CD14-positive monocyte (primary cell): ENCODE results near the gene MSH6. TPM values are rescaled to one million over a fixed set of nuclear protein-coding genes. Genes with fewer than 3 reads are reported as not detected.

Source experiments
- DNase-seq, 3 donors: peaks; one replicate each; pipeline ENCODE4 v3.0.0-alpha.2; 2011 to 2022
- H2AFZ ChIP-seq: 2 replicates; pipeline ENCODE4 v1.6.0; 2012; ENCODE audit warnings: mild to moderate bottlenecking, low read depth, low read length, inconsistent platforms; ENCODE audit not compliant: insufficient read depth, poor library complexity, severe bottlenecking
- H3K27ac ChIP-seq, 2 donors: 1 replicate in 1 of 2; 2 replicates in 1 of 2; pipeline ENCODE4 v1.5.1; 2012 to 2013; ENCODE audit warnings: low read length in 2 of 2, control low read depth in 1 of 2, inconsistent platforms in 1 of 2, low read depth in 1 of 2, mild to moderate bottlenecking in 1 of 2
- H3K27me3 ChIP-seq, 2 donors: one replicate each; pipeline versions ENCODE4 v1.6.0 to v1.6.1; 2011 to 2013; ENCODE audit warnings: low read length in 2 of 2; ENCODE audit not compliant: control insufficient read depth in 2 of 2, insufficient read depth in 2 of 2
- H3K36me3 ChIP-seq, 2 donors: replicated peaks in 1 of 2; 1 replicate in 1 of 2; 2 replicates in 1 of 2; pipeline versions ENCODE4 v1.5.1 to v1.6.1; 2012 to 2013; ENCODE audit warnings: low read length in 2 of 2, control low read depth in 1 of 2, inconsistent platforms in 1 of 2, mild to moderate bottlenecking in 1 of 2; ENCODE audit not compliant: insufficient read depth in 2 of 2, control insufficient read depth in 1 of 2
- H3K4me1 ChIP-seq, 2 donors: 1 replicate in 1 of 2; 2 replicates in 1 of 2; pipeline versions ENCODE4 v1.5.1 to v1.6.1; 2012 to 2013; ENCODE audit warnings: low read length in 2 of 2, control low read depth in 1 of 2, inconsistent platforms in 1 of 2, mild to moderate bottlenecking in 1 of 2, moderate library complexity in 1 of 2; ENCODE audit not compliant: insufficient read depth in 2 of 2, control insufficient read depth in 1 of 2
- H3K4me2 ChIP-seq: replicated peaks from 2 replicates; pipeline ENCODE3; 2012; ENCODE audit warnings: low read length, moderate library complexity, mild to moderate bottlenecking; ENCODE audit not compliant: poor library complexity, severe bottlenecking; ENCODE audit errors: extremely low read depth
- H3K4me3 ChIP-seq, 3 experiments: fragments of 200-600 bp in 1 of 3; sonication (generic) in 1 of 3; replicated peaks in 1 of 3; 1 replicate in 2 of 3; 2 replicates in 1 of 3; pipeline ENCODE4 v1.5.1; 2011 to 2013; ENCODE audit warnings: low read length in 3 of 3, mild to moderate bottlenecking in 3 of 3, control low read depth in 2 of 3, low read depth in 2 of 3, inconsistent platforms in 1 of 3, moderate library complexity in 1 of 3
- H3K79me2 ChIP-seq: 2 replicates; pipeline ENCODE4 v1.6.0; 2012; ENCODE audit warnings: mild to moderate bottlenecking, control low read depth, inconsistent platforms, low read length, moderate library complexity; ENCODE audit not compliant: insufficient read depth
- H3K9ac ChIP-seq: 2 replicates; pipeline ENCODE4 v1.6.0; 2017; ENCODE audit warnings: low read length, mild to moderate bottlenecking; ENCODE audit not compliant: insufficient read depth, poor library complexity, severe bottlenecking
- H3K9me3 ChIP-seq, 2 donors: replicated peaks in 1 of 2; 1 replicate in 1 of 2; 2 replicates in 1 of 2; pipeline versions ENCODE4 v1.5.1 to v1.6.1; 2012 to 2013; ENCODE audit warnings: low read length in 2 of 2, control low read depth in 1 of 2; ENCODE audit not compliant: control insufficient read depth in 1 of 2, insufficient read depth in 1 of 2
- H4K20me1 ChIP-seq: 2 replicates; pipeline ENCODE4 v1.6.0; 2012; ENCODE audit warnings: mild to moderate bottlenecking, low read length, control low read depth, moderate library complexity; ENCODE audit not compliant: insufficient read depth
- H3K27ac Mint-ChIP-seq, 7 donors: one replicate each; pipeline ENCODE4 v1.8.0; 2020; ENCODE audit warnings: mild to moderate bottlenecking in 7 of 7, mixed read lengths in 7 of 7, moderate library complexity in 6 of 7, inconsistent platforms in 2 of 7
- H3K27me3 Mint-ChIP-seq, 3 donors: one replicate each; pipeline ENCODE4 v1.8.0; 2021 to 2022; ENCODE audit warnings: low read depth in 3 of 3, mild to moderate bottlenecking in 3 of 3, mixed read lengths in 3 of 3, moderate library complexity in 3 of 3, inconsistent platforms in 1 of 3
- H3K36me3 Mint-ChIP-seq, 2 donors: one replicate each; pipeline ENCODE4 v1.8.0; 2020; ENCODE audit warnings: mixed read lengths in 2 of 2, inconsistent platforms in 1 of 2, mild to moderate bottlenecking in 1 of 2
- H3K4me1 Mint-ChIP-seq: one replicate; pipeline ENCODE4 v1.8.0; 2020; ENCODE audit warnings: mild to moderate bottlenecking, mixed read lengths
- H3K4me3 Mint-ChIP-seq, 2 donors: one replicate each; pipeline ENCODE4 v1.8.0; 2020; ENCODE audit warnings: mild to moderate bottlenecking in 2 of 2, mixed read lengths in 2 of 2, moderate library complexity in 1 of 2
- H3K9me3 Mint-ChIP-seq, 7 donors: one replicate each; pipeline ENCODE4 v1.8.0; 2020 to 2022; ENCODE audit warnings: mixed read lengths in 7 of 7, mild to moderate bottlenecking in 6 of 7, moderate library complexity in 6 of 7, inconsistent platforms in 2 of 7
- WGBS: methylation state at CpG from one replicate; pipeline ENCODE4 v1.1.5; 2013; ENCODE audit warnings: missing lambda C conversion rate; ENCODE audit not compliant: insufficient coverage; 5-methylcytosine and 5-hydroxymethylcytosine counted together
- intact Hi-C, 2 donors: fragments of 100-400 bp; cut with micrococcal nuclease; formaldehyde crosslinking; loops; one replicate each; pipeline versions ENCODE4 v1.15.0 to v1.15.1; 2023
- polyA plus RNA-seq, 3 donors: library from polyadenylated mRNA; depleted of rRNA in 1 of 3; unstranded in 2 of 3; stranded (reverse) in 1 of 3; fragments of 300-500 nt in 2 of 3; fragments of >200 nt in 1 of 3; fragmentation: Illumina TruSeq in 2 of 3; gene quantifications; 1 replicate in 2 of 3; 2 replicates in 1 of 3; pipeline ENCODE4 v1.2.3, GENCODE V29; 2012 to 2021
- TF ChIP-seq, protein P1 (sequence below): fragments of 200-600 bp; IDR thresholded peaks from one replicate; pipeline ENCODE4 v1.8.0; 2022; ENCODE audit warnings: antibody characterized with exemption, mild to moderate bottlenecking

MSH6 gene
- polyA plus RNA-seq, 3 donors: 4.1 to 6.5 (median 6.0) TPM

DNA sequence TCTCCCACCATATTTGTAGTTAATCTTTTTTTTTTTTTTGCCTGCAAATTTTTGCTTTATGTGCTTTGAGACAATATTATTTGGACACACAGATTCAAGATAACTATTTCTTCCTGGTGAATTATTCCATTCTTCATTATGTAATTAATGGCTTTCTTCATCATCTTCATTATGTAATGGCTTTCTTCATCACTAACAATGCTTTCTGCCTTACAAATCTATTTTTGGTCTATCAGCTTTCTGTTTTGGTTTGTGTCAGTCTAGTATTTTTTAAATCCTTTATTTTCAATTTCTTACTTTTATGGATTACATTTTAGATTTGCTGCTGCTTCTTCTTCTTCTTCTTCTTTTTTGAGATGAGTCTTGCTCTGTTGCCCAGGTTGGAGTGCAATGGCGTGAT is 60.5 kb downstream of the MSH6 start:
- Histone ChIP-seq H3K9ac (no peak overlapping the region), H3K4me3 (no peak overlapping the region), H3K4me1 (peaks cover 0 to 4% of the 10 kb centered on the region in 2 donors), H3K27ac (peak overlapping the region in 1 of 2 donors; percentile 56), H4K20me1 (peaks cover 97% of the 10 kb centered on the region), H3K36me3 (peaks cover 12 to 31% of the 10 kb centered on the region in 2 donors), H3K4me2 (no peak overlapping the region), H2AFZ (no peak overlapping the region), H3K79me2 (peaks cover 96% of the 10 kb centered on the region), H3K9me3 (no peaks in the 10 kb centered on the region), H3K27me3 (no peaks in the 10 kb centered on the region)
- no CpG with 5 or more reads among the region's 1 CpG for WGBS
- TF ChIP-seq, protein P1, sequence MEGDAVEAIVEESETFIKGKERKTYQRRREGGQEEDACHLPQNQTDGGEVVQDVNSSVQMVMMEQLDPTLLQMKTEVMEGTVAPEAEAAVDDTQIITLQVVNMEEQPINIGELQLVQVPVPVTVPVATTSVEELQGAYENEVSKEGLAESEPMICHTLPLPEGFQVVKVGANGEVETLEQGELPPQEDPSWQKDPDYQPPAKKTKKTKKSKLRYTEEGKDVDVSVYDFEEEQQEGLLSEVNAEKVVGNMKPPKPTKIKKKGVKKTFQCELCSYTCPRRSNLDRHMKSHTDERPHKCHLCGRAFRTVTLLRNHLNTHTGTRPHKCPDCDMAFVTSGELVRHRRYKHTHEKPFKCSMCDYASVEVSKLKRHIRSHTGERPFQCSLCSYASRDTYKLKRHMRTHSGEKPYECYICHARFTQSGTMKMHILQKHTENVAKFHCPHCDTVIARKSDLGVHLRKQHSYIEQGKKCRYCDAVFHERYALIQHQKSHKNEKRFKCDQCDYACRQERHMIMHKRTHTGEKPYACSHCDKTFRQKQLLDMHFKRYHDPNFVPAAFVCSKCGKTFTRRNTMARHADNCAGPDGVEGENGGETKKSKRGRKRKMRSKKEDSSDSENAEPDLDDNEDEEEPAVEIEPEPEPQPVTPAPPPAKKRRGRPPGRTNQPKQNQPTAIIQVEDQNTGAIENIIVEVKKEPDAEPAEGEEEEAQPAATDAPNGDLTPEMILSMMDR: no peak
- intact Hi-C loops: no loop called here
- DNase-seq: no peak
- no peaks in the 10 kb centered on the region for H3K9me3 Mint-ChIP-seq
- H3K4me1 Mint-ChIP-seq: peaks cover 15% of the 10 kb centered on the region
- peak overlapping the region in 6 of 7 donors; percentile 12 to 89 (median 62) for H3K27ac Mint-ChIP-seq
- no peaks in the 10 kb centered on the region for H3K27me3 Mint-ChIP-seq
- no peak overlapping the region for H3K4me3 Mint-ChIP-seq
- peaks cover 18 to 49% of the 10 kb centered on the region in 2 donors for H3K36me3 Mint-ChIP-seq

DNA sequence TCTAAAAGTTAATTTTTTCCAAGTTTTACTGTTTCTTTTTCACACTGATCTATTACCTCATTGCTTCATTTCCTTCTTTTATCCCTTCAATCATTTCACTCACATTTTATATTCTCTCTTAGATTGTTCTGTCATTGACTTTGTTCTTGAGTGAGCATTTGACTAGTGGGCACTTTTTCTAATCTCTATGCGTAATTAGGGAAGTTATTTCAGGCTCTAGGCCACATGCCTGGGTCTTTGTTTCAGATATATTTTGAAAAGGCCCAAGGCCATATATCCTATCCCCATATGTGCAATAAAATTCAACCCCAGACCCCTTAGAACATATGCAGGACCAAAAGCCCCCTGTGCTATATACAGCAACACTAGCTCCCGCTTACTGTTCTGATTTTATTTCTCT is 61.2 kb downstream of the MSH6 start:
- WGBS: no CpG with 5 or more reads among the region's 2 CpGs
- no peaks in the 10 kb centered on the region for H3K27me3 ChIP-seq
- TF ChIP-seq, protein P1: no peak
- Mint-ChIP-seq H3K27me3 (no peaks in the 10 kb centered on the region), H3K9me3 (no peaks in the 10 kb centered on the region), H3K27ac (peak overlapping the region in 5 of 7 donors; percentile 3 to 56 (median 23)), H3K4me3 (no peak overlapping the region), H3K4me1 (peaks cover 15% of the 10 kb centered on the region), H3K36me3 (peaks cover 11 to 42% of the 10 kb centered on the region in 2 donors)
- no peak overlapping the region for H3K4me2 ChIP-seq
- H3K27ac ChIP-seq: peak overlapping the region in 1 of 2 donors; percentile 43
- peaks cover 96% of the 10 kb centered on the region for H3K79me2 ChIP-seq
- no peak overlapping the region for H3K4me3 ChIP-seq
- H2AFZ ChIP-seq: no peak overlapping the region
- peaks cover 0 to 4% of the 10 kb centered on the region in 2 donors for H3K4me1 ChIP-seq
- no peak overlapping the region for H3K9ac ChIP-seq
- H4K20me1 ChIP-seq: peaks cover 99% of the 10 kb centered on the region
- no peak for DNase-seq
- H3K36me3 ChIP-seq: peaks cover 4 to 24% of the 10 kb centered on the region in 2 donors
- intact Hi-C loops: no loop called here
- no peaks in the 10 kb centered on the region for H3K9me3 ChIP-seq
